K562 (cell line): ENCODE measurements around the gene TMPRSS11D. TPM values are rescaled to one million over a fixed set of nuclear protein-coding genes. Genes with fewer than 3 reads are reported as not detected.

Experiments
- ATAC-seq: fragments of 200-7000 bp; cut with Tn5 transposase; 3 replicates; pipeline ENCODE4 v1.9.1; 2020; ENCODE audit warnings: moderate library complexity
- BruUV-seq: library from RNA; stranded (reverse); fragments of 400-500 nt; replicated peaks from 2 replicates; lab custom pipeline; 2021; lab: Mats Ljungman, UMichigan
- CTCF ChIA-PET: fragments of 300-600 bp; formaldehyde crosslinking; extraction: SDS; loops from one replicate; lab custom pipeline; 2021; ENCODE audit warnings: low intra/inter-chr PET ratio; lab: Yijun Ruan, JAX
- POLR2A ChIA-PET: fragments of 300-600, 350-650 bp; sonication (Branson Sonifier 250); formaldehyde crosslinking; extraction: SDS; loops from one replicate; lab custom pipeline; 2021; ENCODE audit warnings: antibody characterized with exemption, inconsistent platforms; lab: Yijun Ruan, JAX
- DNase-seq, 4 experiments: peaks; one replicate each; pipeline versions ENCODE4 v3.0.0 to v3.0.0-alpha.2; 2011 to 2018; ENCODE audit warnings: low spot score in 3 of 4, mixed read lengths in 3 of 4; ENCODE audit errors: extremely low read depth in 1 of 4
- FAIRE-seq: peaks from 2 replicates; lab custom pipeline; 2011; peaks lifted over from hg19 to GRCh38; lab: Jason Lieb, UNC
- H2AFZ ChIP-seq: 2 replicates; pipeline ENCODE4 v1.6.0; 2011; ENCODE audit warnings: low read depth, low read length, control low read depth, inconsistent platforms
- H3K27ac ChIP-seq: fragments of 200-600 bp; 3 replicates; pipeline ENCODE4 v1.8.0; 2011; ENCODE audit warnings: low read depth, mild to moderate bottlenecking, control low read depth, inconsistent platforms, low read length, moderate library complexity, mixed read lengths; ENCODE audit errors: extremely low read depth
- H3K27me3 ChIP-seq, 2 experiments: fragments of 300-600 bp in 1 of 2; 2 replicates in 1 of 2; 3 replicates in 1 of 2; pipeline versions ENCODE4 v1.6.0 to v1.8.0; 2011; ENCODE audit warnings: inconsistent platforms in 2 of 2, low read length in 2 of 2, mild to moderate bottlenecking in 1 of 2, mixed read lengths in 1 of 2, moderate library complexity in 1 of 2; ENCODE audit not compliant: control insufficient read depth in 2 of 2, insufficient read depth in 2 of 2
- H3K36me3 ChIP-seq: fragments of 300-600 bp; 3 replicates; pipeline ENCODE4 v1.8.0; 2011; ENCODE audit warnings: mild to moderate bottlenecking, low read length, inconsistent platforms; ENCODE audit not compliant: control insufficient read depth, insufficient read depth
- H3K4me1 ChIP-seq, 2 experiments: fragments of 200-600 bp in 1 of 2; replicated peaks in 1 of 2; 2 replicates in 1 of 2; 3 replicates in 1 of 2; pipeline versions ENCODE4 v1.5.1 to v1.8.0; 2011; ENCODE audit warnings: inconsistent platforms in 2 of 2, low read length in 2 of 2, mild to moderate bottlenecking in 1 of 2, mixed read lengths in 1 of 2, moderate library complexity in 1 of 2; ENCODE audit not compliant: control insufficient read depth in 2 of 2, insufficient read depth in 2 of 2
- H3K4me2 ChIP-seq: 2 replicates; pipeline ENCODE4 v1.6.1; 2011; ENCODE audit warnings: low read length, control low read depth, inconsistent platforms, mixed read lengths; ENCODE audit not compliant: insufficient read depth
- H3K4me3 ChIP-seq: fragments of 200-600 bp; sonication (generic), shearing (Covaris generic); 2 replicates; pipeline ENCODE4 v1.5.1; 2016; ENCODE audit warnings: control low read depth, inconsistent platforms
- H3K79me2 ChIP-seq: fragments of 200-600 bp; 3 replicates; pipeline ENCODE4 v1.8.0; 2011; ENCODE audit warnings: low read length, inconsistent platforms; ENCODE audit not compliant: control insufficient read depth, insufficient read depth
- H3K9ac ChIP-seq, 2 experiments: 2 replicates each; pipeline versions ENCODE4 v1.6.0 to v1.6.1; 2011; ENCODE audit warnings: low read depth in 2 of 2, low read length in 2 of 2, control low read depth in 1 of 2, inconsistent platforms in 1 of 2, mild to moderate bottlenecking in 1 of 2, mixed read lengths in 1 of 2; ENCODE audit not compliant: insufficient read depth in 1 of 2
- H3K9me1 ChIP-seq: one replicate; pipeline ENCODE4 v1.6.0; 2011; ENCODE audit warnings: inconsistent platforms, mild to moderate bottlenecking, low read length, moderate library complexity; ENCODE audit not compliant: control insufficient read depth, insufficient read depth
- H3K9me3 ChIP-seq: replicated peaks from 2 replicates; pipeline ENCODE4 v1.5.1; 2011; ENCODE audit warnings: low read depth, low read length, inconsistent platforms; ENCODE audit not compliant: control insufficient read depth, insufficient read depth
- H4K20me1 ChIP-seq: replicated peaks from 2 replicates; pipeline ENCODE4 v1.6.1; 2011; ENCODE audit warnings: low read length, inconsistent platforms, mixed read lengths; ENCODE audit not compliant: control insufficient read depth, insufficient read depth
- MBD2 ChIP-seq: sonication (generic); IDR thresholded peaks from 2 replicates; pipeline ENCODE4 v1.6.1; 2016; ENCODE audit warnings: low read depth, borderline replicate concordance
- MCM7 ChIP-seq, 2 experiments: fragments of 450-650 bp; IDR thresholded peaks; 2 replicates each; pipeline ENCODE4 v1.6.1; 2016 to 2018
- NCOA4 ChIP-seq: fragments of 450-650 bp; IDR thresholded peaks from 2 replicates; pipeline ENCODE4 v1.6.1; 2018; ENCODE audit warnings: mild to moderate bottlenecking; ENCODE audit not compliant: partially characterized antibody
- POLR2AphosphoS2 ChIP-seq: IDR thresholded peaks from 2 replicates; pipeline ENCODE4 v1.6.1; 2012; ENCODE audit warnings: low read length, improper control_type of control experiment
- PRPF4 ChIP-seq: fragments of 200-400 bp; formaldehyde crosslinking; IDR thresholded peaks from one replicate; pipeline ENCODE4 v1.6.1; 2017; ENCODE audit warnings: low read length, low read depth, mild to moderate bottlenecking; ENCODE audit not compliant: insufficient read depth, poor library complexity, severe bottlenecking
- STAT6 ChIP-seq: sonication (generic); formaldehyde crosslinking; IDR thresholded peaks from 2 replicates; pipeline ENCODE4 v1.8.1; 2023; ENCODE audit warnings: mild to moderate bottlenecking, missing genetic modification reagents
- U2AF2 ChIP-seq: fragments of 200-400 bp; formaldehyde crosslinking; optimal IDR thresholded peaks from 2 replicates; pipeline ENCODE3; 2017; ENCODE audit warnings: low read depth, mild to moderate bottlenecking, low read length
- USF1 ChIP-seq: sonication (generic); formaldehyde crosslinking; IDR thresholded peaks from 2 replicates; pipeline ENCODE4 v1.9.0; 2022; ENCODE audit warnings: mild to moderate bottlenecking, missing genetic modification reagents
- ZNF232 ChIP-seq: sonication (generic); formaldehyde crosslinking; IDR thresholded peaks from 2 replicates; pipeline ENCODE4 v1.8.0; 2022; ENCODE audit warnings: mild to moderate bottlenecking, missing genetic modification reagents
- ZNF282 ChIP-seq: sonication (generic); formaldehyde crosslinking; IDR thresholded peaks from 2 replicates; pipeline ENCODE4 v1.8.1; 2023; ENCODE audit warnings: missing genetic modification reagents
- ZNF318 ChIP-seq, 2 experiments: fragments of 450-650 bp; IDR thresholded peaks; 2 replicates each; pipeline ENCODE4 v1.6.1; 2016; ENCODE audit warnings: mild to moderate bottlenecking in 2 of 2, borderline replicate concordance in 1 of 2, low read depth in 1 of 2, moderate library complexity in 1 of 2
- WGBS: fragments of 100-300 bp; shearing (Covaris generic); methylation state at CpG from one replicate; pipeline ENCODE4 v1.1.6; 2016; ENCODE audit warnings: low coverage, mixed read lengths; ENCODE audit not compliant: insufficient coverage; ENCODE audit errors: missing lambda C conversion rate; 5-methylcytosine and 5-hydroxymethylcytosine counted together
- in situ Hi-C: fragments of 300-500 bp; cut with MboI; formaldehyde crosslinking; loops from 4 replicates; pipeline ENCODE4 v1.15.0; 2018; ENCODE audit warnings: inconsistent platforms, mixed read lengths
- intact Hi-C: fragments of 100-400 bp; cut with micrococcal nuclease; formaldehyde crosslinking; loops from 2 replicates; pipeline ENCODE4 v1.14.2; 2022
- polyA plus RNA-seq, 8 experiments: library from polyadenylated mRNA; depleted of rRNA in 4 of 8; stranded (reverse) in 5 of 8; unstranded in 3 of 8; fragments of >200 nt; fragmentation: Nextera tagmentation in 2 of 8; fragmentation: Illumina TruSeq in 1 of 8; extraction: Ambion mirVana in 2 of 8; extraction: Trizol in 1 of 8; gene quantifications; 2 replicates each; pipeline versions ENCODE4 v1.2.1 to v1.2.3, GENCODE V29; 2011 to 2014; ENCODE audit warnings: inconsistent platforms in 1 of 8, missing spikeins in 1 of 8
- total RNA-seq, 7 experiments: library from RNA; depleted of rRNA in 6 of 7; stranded (reverse); fragments of >200 nt in 6 of 7; fragmentation: Illumina TruSeq in 2 of 7; extraction: Trizol in 2 of 7; gene quantifications; 2 replicates each; pipeline versions ENCODE4 v1.2.1 to v1.2.3, GENCODE V29; 2011 to 2021; ENCODE audit warnings: low replicate concordance in 1 of 7

The TMPRSS11D gene
- total and polyA plus RNA-seq, 9 of the 15 experiments (the other 6 are each of a cell fraction or from before 2014, with no cell fraction given): not detected

- no peak overlapping the region for H2AFZ ChIP-seq
- in situ Hi-C loops: no loop called here
- no peaks in the 10 kb centered on the region for H3K36me3 ChIP-seq
- TF ChIP-seq ZNF318 (IDR thresholded peaks at IDR 0.05; ENCODE audit: borderline replicate concordance in 1 of 2, low read depth in 1 of 2) (no peak), NCOA4 (no peak), STAT6 (no peak), PRPF4 (no peak), POLR2AphosphoS2 (no peak), U2AF2 (no peak), ZNF282 (CRISPR knock-in tag) (no peak), USF1 (CRISPR knock-in tag) (no peak), MCM7 (IDR thresholded peaks at IDR 0.05) (no peak), ZNF232 (CRISPR knock-in tag) (no peak), MBD2 (no peak)
- no peaks in the 10 kb centered on the region for H4K20me1 ChIP-seq
- H3K4me3 ChIP-seq: no peak overlapping the region
- H3K4me2 ChIP-seq: no peak overlapping the region
- FAIRE-seq (no peak), DNase-seq (no peak), ATAC-seq (no peak)
- CTCF ChIA-PET: no interaction called here
- no peak overlapping the region for H3K9ac ChIP-seq
- no peaks in the 10 kb centered on the region for H3K79me2 ChIP-seq
- H3K9me1 ChIP-seq: no peaks in the 10 kb centered on the region
- H3K9me3 ChIP-seq: no peaks in the 10 kb centered on the region
- no TSS peak for BruUV-seq
- no peak overlapping the region for H3K27ac ChIP-seq
- 24% methylated on average over 2 of the region's 2 CpGs for WGBS
- POLR2A ChIA-PET: interaction anchor here (1.1 kb wide), 1 partner anchor 55 kb away, joined by 3 read pairs; no protein-coding TSS in a partner anchor
- intact Hi-C loops: no loop called here
- no peaks in the 10 kb centered on the region for H3K27me3 ChIP-seq
- H3K4me1 ChIP-seq: no peaks in the 10 kb centered on the region; a peak in 1 of 5 replicates
Observed at GRCh38 chr4:67820903-67821302, 62.9 kb downstream of the TMPRSS11D start.
